GM23338 (cell line): ENCODE results near the gene OR2AG2. TPM values are rescaled to one million over a fixed set of nuclear protein-coding genes. Genes with fewer than 3 reads are reported as not detected.
A peak's percentile ranks its signal among the peaks of the same experiment; 100 is the strongest.

ENCODE experiments used
- ATAC-seq: fragments of 200-7000 bp; cut with Tn5 transposase; 3 replicates; pipeline ENCODE4 v1.9.1; 2020
- DNase-seq: peaks from one replicate; pipeline ENCODE4 v3.0.0-alpha.2; 2015; ENCODE audit warnings: low spot score
- H2AFZ ChIP-seq: fragments of 200-600 bp; sonication (generic); 2 replicates; pipeline ENCODE4 v1.8.0; 2016; ENCODE audit warnings: antibody characterized with exemption, mild to moderate bottlenecking, moderate library complexity
- H3F3A ChIP-seq: fragments of 200-600 bp; sonication (generic); replicated peaks from 2 replicates; pipeline ENCODE4 v1.8.0; 2017; ENCODE audit warnings: antibody characterized with exemption, mixed run types, low read depth
- H3K27ac ChIP-seq: fragments of 200-600 bp; sonication (generic); 2 replicates; pipeline ENCODE4 v1.6.1; 2016; ENCODE audit warnings: low read depth
- H3K27me3 ChIP-seq: fragments of 200-600 bp; sonication (generic); 2 replicates; pipeline ENCODE4 v1.8.0; 2016; ENCODE audit warnings: mild to moderate bottlenecking, mixed run types, moderate library complexity; ENCODE audit not compliant: insufficient read depth
- H3K36me3 ChIP-seq: fragments of 200-600 bp; sonication (generic); 2 replicates; pipeline ENCODE4 v1.8.0; 2016; ENCODE audit warnings: mild to moderate bottlenecking; ENCODE audit not compliant: insufficient read depth
- H3K4me1 ChIP-seq: fragments of 200-600 bp; sonication (generic); 2 replicates; pipeline ENCODE4 v1.8.0; 2016; ENCODE audit warnings: mild to moderate bottlenecking, moderate library complexity; ENCODE audit not compliant: insufficient read depth
- H3K4me2 ChIP-seq: fragments of 200-600 bp; sonication (generic); 2 replicates; pipeline ENCODE4 v1.7.1; 2017; ENCODE audit warnings: mixed run types
- H3K4me3 ChIP-seq: fragments of 200-600 bp; sonication (generic); 2 replicates; pipeline ENCODE4 v1.6.1; 2016; ENCODE audit warnings: mixed run types
- H3K79me2 ChIP-seq: fragments of 200-600 bp; sonication (generic); replicated peaks from 2 replicates; pipeline ENCODE4 v1.8.0; 2017; ENCODE audit warnings: mild to moderate bottlenecking; ENCODE audit not compliant: insufficient read depth
- H3K9me2 ChIP-seq: fragments of 200-600 bp; sonication (generic); 2 replicates; pipeline ENCODE4 v1.8.0; 2017; ENCODE audit not compliant: insufficient read depth
- H4K20me1 ChIP-seq: fragments of 200-600 bp; sonication (generic); replicated peaks from 2 replicates; pipeline ENCODE4 v1.8.0; 2017; ENCODE audit warnings: mild to moderate bottlenecking; ENCODE audit not compliant: insufficient read depth
- H3K27ac Mint-ChIP-seq: 2 replicates; pipeline ENCODE4 v1.8.0; 2020; ENCODE audit warnings: inconsistent platforms, mild to moderate bottlenecking, moderate library complexity, mixed read lengths
- H3K27me3 Mint-ChIP-seq: 3 replicates; pipeline ENCODE4 v1.8.0; 2022; ENCODE audit warnings: low read depth, mild to moderate bottlenecking, moderate library complexity, mixed read lengths, inconsistent platforms; ENCODE audit not compliant: insufficient read depth, poor library complexity
- H3K36me3 Mint-ChIP-seq: 3 replicates; pipeline ENCODE4 v1.8.0; 2021; ENCODE audit warnings: low read depth, mild to moderate bottlenecking, inconsistent platforms, moderate library complexity, mixed read lengths
- H3K4me1 Mint-ChIP-seq: 3 replicates; pipeline ENCODE4 v1.8.0; 2020; ENCODE audit warnings: mild to moderate bottlenecking, inconsistent platforms, mixed read lengths
- H3K4me3 Mint-ChIP-seq: 3 replicates; pipeline ENCODE4 v1.8.0; 2021; ENCODE audit warnings: moderate library complexity, mild to moderate bottlenecking, inconsistent platforms, mixed read lengths
- H3K9me3 Mint-ChIP-seq: 3 replicates; pipeline ENCODE4 v1.8.0; 2020; ENCODE audit warnings: moderate library complexity, mild to moderate bottlenecking, inconsistent platforms, mixed read lengths
- CREB1 ChIP-seq: fragments of 250-450 bp; sonication (Bioruptor Pico); IDR thresholded peaks from 2 replicates; pipeline ENCODE4 v1.5.0; 2020; ENCODE audit warnings: low read depth, mild to moderate bottlenecking, moderate library complexity
- EZH2 ChIP-seq: fragments of 200-600 bp; sonication (generic); IDR thresholded peaks from one replicate; pipeline ENCODE4 v1.8.0; 2017; ENCODE audit warnings: antibody characterized with exemption, mild to moderate bottlenecking, low read depth; ENCODE audit not compliant: unreplicated experiment
- EZH2phosphoT487 ChIP-seq: fragments of 200-600 bp; sonication (generic); IDR thresholded peaks from one replicate; pipeline ENCODE4 v1.8.1; 2018; ENCODE audit warnings: antibody characterized with exemption; ENCODE audit not compliant: unreplicated experiment
- JUNB ChIP-seq: IDR thresholded peaks from one replicate; pipeline ENCODE4 v1.6.1; 2016; ENCODE audit warnings: antibody characterized with exemption; ENCODE audit not compliant: unreplicated experiment
- POLR2AphosphoS5 ChIP-seq: IDR thresholded peaks from 2 replicates; pipeline ENCODE4 v1.6.1; 2016; ENCODE audit warnings: antibody characterized with exemption, low read depth
- STAT1 ChIP-seq: IDR thresholded peaks from one replicate; pipeline ENCODE4 v1.6.1; 2016; ENCODE audit warnings: antibody characterized with exemption; ENCODE audit not compliant: unreplicated experiment
- ZNF114 ChIP-seq: fragments of 250-450 bp; sonication (Bioruptor Pico); IDR thresholded peaks from 2 replicates; pipeline ENCODE4 v1.5.0; 2020; ENCODE audit warnings: mild to moderate bottlenecking, moderate library complexity
- ZNF331 ChIP-seq: fragments of 250-450 bp; sonication (Bioruptor Pico); IDR thresholded peaks from 2 replicates; pipeline ENCODE4 v1.5.0; 2020; ENCODE audit warnings: low read depth, mild to moderate bottlenecking, moderate library complexity
- polyA plus RNA-seq: library from polyadenylated mRNA; unstranded; fragments of >200 nt; fragmentation: Nextera tagmentation; extraction: Ambion mirVana; gene quantifications from 2 replicates; pipeline ENCODE4 v1.2.1, GENCODE V29; 2016
- total RNA-seq: library from RNA; depleted of rRNA; stranded (reverse); fragments of >200 nt; shearing (Covaris generic); gene quantifications from 2 replicates; pipeline ENCODE4 v1.2.3, GENCODE V29; 2014
- TF ChIP-seq, protein P1 (sequence below): fragments of 250-450 bp; sonication (Bioruptor Pico); IDR thresholded peaks from 2 replicates; pipeline ENCODE4 v1.5.0; 2020; ENCODE audit warnings: mild to moderate bottlenecking, moderate library complexity
- TF ChIP-seq, protein P2 (sequence below), 2 experiments: fragments of 200-600 bp in 1 of 2; sonication (generic) in 1 of 2; conservative IDR thresholded peaks; 2 replicates each; pipeline versions ENCODE4 v1.5.1 to v1.6.1; 2016 to 2017; ENCODE audit warnings: antibody characterized with exemption in 2 of 2, low read depth in 2 of 2, mild to moderate bottlenecking in 2 of 2, moderate library complexity in 1 of 2

OR2AG2 gene
- total and polyA plus RNA-seq, 2 experiments from 2014 or later: 0.11 to 0.45 TPM

DNA sequence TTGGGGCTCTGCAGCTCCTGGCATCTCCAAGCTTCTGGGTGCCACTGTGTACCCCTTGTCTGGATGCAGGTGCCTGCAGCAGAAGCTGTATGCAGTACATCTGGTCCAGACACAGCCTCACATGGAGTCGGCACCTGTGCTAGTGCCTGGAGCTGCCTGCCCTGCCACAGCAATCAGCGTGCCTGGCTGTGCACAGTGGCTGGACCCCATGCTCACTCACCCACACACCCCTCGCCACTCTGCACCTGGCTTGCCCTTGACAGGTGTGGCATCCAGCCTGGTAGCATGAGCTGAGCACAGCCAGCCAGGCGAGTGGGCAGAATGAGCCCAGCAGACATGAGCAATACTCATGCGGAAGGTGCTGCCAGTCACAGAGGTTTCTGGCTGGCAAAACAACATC lies 47.2 kb upstream of the OR2AG2 start (continued):
- TF ChIP-seq, protein P1, sequence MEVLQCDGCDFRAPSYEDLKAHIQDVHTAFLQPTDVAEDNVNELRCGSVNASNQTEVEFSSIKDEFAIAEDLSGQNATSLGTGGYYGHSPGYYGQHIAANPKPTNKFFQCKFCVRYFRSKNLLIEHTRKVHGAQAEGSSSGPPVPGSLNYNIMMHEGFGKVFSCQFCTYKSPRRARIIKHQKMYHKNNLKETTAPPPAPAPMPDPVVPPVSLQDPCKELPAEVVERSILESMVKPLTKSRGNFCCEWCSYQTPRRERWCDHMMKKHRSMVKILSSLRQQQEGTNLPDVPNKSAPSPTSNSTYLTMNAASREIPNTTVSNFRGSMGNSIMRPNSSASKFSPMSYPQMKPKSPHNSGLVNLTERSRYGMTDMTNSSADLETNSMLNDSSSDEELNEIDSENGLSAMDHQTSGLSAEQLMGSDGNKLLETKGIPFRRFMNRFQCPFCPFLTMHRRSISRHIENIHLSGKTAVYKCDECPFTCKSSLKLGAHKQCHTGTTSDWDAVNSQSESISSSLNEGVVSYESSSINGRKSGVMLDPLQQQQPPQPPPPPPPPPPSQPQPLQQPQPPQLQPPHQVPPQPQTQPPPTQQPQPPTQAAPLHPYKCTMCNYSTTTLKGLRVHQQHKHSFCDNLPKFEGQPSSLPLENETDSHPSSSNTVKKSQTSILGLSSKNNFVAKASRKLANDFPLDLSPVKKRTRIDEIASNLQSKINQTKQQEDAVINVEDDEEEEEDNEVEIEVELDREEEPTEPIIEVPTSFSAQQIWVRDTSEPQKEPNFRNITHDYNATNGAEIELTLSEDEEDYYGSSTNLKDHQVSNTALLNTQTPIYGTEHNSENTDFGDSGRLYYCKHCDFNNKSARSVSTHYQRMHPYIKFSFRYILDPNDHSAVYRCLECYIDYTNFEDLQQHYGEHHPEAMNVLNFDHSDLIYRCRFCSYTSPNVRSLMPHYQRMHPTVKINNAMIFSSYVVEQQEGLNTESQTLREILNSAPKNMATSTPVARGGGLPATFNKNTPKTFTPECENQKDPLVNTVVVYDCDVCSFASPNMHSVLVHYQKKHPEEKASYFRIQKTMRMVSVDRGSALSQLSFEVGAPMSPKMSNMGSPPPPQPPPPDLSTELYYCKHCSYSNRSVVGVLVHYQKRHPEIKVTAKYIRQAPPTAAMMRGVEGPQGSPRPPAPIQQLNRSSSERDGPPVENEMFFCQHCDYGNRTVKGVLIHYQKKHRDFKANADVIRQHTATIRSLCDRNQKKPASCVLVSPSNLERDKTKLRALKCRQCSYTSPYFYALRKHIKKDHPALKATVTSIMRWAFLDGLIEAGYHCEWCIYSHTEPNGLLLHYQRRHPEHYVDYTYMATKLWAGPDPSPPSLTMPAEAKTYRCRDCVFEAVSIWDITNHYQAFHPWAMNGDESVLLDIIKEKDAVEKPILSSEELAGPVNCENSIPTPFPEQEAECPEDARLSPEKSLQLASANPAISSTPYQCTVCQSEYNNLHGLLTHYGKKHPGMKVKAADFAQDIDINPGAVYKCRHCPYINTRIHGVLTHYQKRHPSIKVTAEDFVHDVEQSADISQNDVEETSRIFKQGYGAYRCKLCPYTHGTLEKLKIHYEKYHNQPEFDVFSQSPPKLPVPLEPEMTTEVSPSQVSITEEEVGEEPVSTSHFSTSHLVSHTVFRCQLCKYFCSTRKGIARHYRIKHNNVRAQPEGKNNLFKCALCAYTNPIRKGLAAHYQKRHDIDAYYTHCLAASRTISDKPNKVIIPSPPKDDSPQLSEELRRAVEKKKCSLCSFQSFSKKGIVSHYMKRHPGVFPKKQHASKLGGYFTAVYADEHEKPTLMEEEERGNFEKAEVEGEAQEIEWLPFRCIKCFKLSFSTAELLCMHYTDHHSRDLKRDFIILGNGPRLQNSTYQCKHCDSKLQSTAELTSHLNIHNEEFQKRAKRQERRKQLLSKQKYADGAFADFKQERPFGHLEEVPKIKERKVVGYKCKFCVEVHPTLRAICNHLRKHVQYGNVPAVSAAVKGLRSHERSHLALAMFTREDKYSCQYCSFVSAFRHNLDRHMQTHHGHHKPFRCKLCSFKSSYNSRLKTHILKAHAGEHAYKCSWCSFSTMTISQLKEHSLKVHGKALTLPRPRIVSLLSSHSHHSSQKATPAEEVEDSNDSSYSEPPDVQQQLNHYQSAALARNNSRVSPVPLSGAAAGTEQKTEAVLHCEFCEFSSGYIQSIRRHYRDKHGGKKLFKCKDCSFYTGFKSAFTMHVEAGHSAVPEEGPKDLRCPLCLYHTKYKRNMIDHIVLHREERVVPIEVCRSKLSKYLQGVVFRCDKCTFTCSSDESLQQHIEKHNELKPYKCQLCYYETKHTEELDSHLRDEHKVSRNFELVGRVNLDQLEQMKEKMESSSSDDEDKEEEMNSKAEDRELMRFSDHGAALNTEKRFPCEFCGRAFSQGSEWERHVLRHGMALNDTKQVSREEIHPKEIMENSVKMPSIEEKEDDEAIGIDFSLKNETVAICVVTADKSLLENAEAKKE (CRISPR knock-in tag): no peak
- TF ChIP-seq JUNB: no peak
- no peak for TF ChIP-seq EZH2phosphoT487
- no peak for TF ChIP-seq CREB1
- no peak for TF ChIP-seq ZNF114 (CRISPR knock-in tag)
- TF ChIP-seq POLR2AphosphoS5: no peak
- no peak for TF ChIP-seq STAT1
- no peak for TF ChIP-seq EZH2
- no peak for TF ChIP-seq ZNF331

DNA sequence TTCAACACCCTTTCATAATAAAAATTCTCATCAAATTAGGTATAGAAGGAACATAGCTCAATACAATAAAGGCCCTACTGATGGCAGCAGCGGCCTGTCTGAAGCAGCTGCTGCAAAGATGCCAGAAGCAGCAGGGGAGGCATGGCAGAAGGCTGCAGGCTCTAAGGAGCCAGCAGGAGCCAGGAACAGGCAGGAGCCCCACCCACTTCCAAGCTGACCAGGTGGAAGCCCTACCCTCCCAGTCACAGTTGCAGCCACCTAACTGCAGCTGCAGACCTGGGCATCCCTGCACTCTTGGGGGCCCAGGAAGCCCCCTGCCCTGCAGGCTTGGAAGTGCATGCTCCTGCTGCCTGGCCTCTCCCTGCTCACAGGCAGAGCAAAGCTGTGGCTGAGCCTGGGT lies 45.9 kb upstream of the OR2AG2 start:
- Histone ChIP-seq H3K79me2 (no peaks in the 10 kb centered on the region), H3K9me2 (no peaks in the 10 kb centered on the region), H4K20me1 (no peaks in the 10 kb centered on the region), H3K27ac (no peak overlapping the region), H3K4me3 (no peak overlapping the region), H3K27me3 (no peaks in the 10 kb centered on the region), H2AFZ (no peak overlapping the region), H3K4me2 (no peak overlapping the region), H3F3A (no peaks in the 10 kb centered on the region), H3K36me3 (no peaks in the 10 kb centered on the region), H3K4me1 (no peaks in the 10 kb centered on the region)
- TF ChIP-seq, protein P2, sequence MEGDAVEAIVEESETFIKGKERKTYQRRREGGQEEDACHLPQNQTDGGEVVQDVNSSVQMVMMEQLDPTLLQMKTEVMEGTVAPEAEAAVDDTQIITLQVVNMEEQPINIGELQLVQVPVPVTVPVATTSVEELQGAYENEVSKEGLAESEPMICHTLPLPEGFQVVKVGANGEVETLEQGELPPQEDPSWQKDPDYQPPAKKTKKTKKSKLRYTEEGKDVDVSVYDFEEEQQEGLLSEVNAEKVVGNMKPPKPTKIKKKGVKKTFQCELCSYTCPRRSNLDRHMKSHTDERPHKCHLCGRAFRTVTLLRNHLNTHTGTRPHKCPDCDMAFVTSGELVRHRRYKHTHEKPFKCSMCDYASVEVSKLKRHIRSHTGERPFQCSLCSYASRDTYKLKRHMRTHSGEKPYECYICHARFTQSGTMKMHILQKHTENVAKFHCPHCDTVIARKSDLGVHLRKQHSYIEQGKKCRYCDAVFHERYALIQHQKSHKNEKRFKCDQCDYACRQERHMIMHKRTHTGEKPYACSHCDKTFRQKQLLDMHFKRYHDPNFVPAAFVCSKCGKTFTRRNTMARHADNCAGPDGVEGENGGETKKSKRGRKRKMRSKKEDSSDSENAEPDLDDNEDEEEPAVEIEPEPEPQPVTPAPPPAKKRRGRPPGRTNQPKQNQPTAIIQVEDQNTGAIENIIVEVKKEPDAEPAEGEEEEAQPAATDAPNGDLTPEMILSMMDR (conservative IDR thresholded peaks at IDR 0.05; ENCODE audit: low read depth in 2 of 2): peak; percentile 46 to 62
- TF ChIP-seq EZH2: no peak
- DNase-seq (peak; percentile 70), ATAC-seq (peak; percentile 100)
- Mint-ChIP-seq H3K27ac (no peak overlapping the region), H3K4me1 (peaks cover 4% of the 10 kb centered on the region; the same call in 1 of the 3 replicates), H3K4me3 (no peak overlapping the region), H3K36me3 (peaks cover 10% of the 10 kb centered on the region), H3K27me3 (peaks cover under 1% of the 10 kb centered on the region), H3K9me3 (peaks cover 18% of the 10 kb centered on the region; the same call in 2 of the 3 replicates)
